Retina (tissue), 1 donor: ENCODE measurements around the gene NUP107.
"Not testable (repeated sequence)": the region's sequence is repeated elsewhere in the genome, so short reads cannot be mapped to it uniquely, and the experiment has no call there.

Source experiments
- DNase-seq: peaks from one replicate; pipeline ENCODE4 v3.0.0-alpha.2; 2016

Gene NUP107

GRCh38 chr12:68686595-68687521 lies at the start of gene NUP107:
NUP107 (plus strand) TSS chr12:68686978; CDS start chr12:68687066, 88 bp downstream.
- peak; percentile 96 for DNase-seq

GRCh38 chr12:68637439-68637838 lies 49.3 kb upstream of the NUP107 start:
- not testable (repeated sequence) for DNase-seq

- DNase-seq = no peak
Observed at GRCh38 chr12:68638171-68638570, 48.6 kb upstream of the NUP107 start.

- no peak for DNase-seq
Observed at GRCh38 chr12:68638721-68639395, 47.9 kb upstream of the NUP107 start.

- no peak for DNase-seq
Observed at GRCh38 chr12:68639396-68639767, 47.4 kb upstream of the NUP107 start.

- no peak for DNase-seq
Observed at GRCh38 chr12:68641138-68641537, 45.6 kb upstream of the NUP107 start.

- no peak for DNase-seq
Observed at GRCh38 chr12:68646484-68646883, 40.3 kb upstream of the NUP107 start.

GRCh38 chr12:68647507-68647906 lies 39.3 kb upstream of the NUP107 start:
- DNase-seq = no peak

GRCh38 chr12:68648179-68648578 lies 38.6 kb upstream of the NUP107 start:
- DNase-seq = no peak

GRCh38 chr12:68665016-68665569 lies 21.7 kb upstream of the NUP107 start:
- no peak for DNase-seq

- no peak for DNase-seq
Observed at GRCh38 chr12:68667291-68667690, 19.5 kb upstream of the NUP107 start.

GRCh38 chr12:68667896-68668295 lies 18.9 kb upstream of the NUP107 start:
- no peak for DNase-seq

GRCh38 chr12:68671179-68671578 lies 15.6 kb upstream of the NUP107 start:
- DNase-seq = no peak

- DNase-seq = no peak
Observed at GRCh38 chr12:68673788-68674187, 13.0 kb upstream of the NUP107 start.

GRCh38 chr12:68674376-68674775 lies 12.4 kb upstream of the NUP107 start:
- DNase-seq = no peak

- no peak for DNase-seq
Observed at GRCh38 chr12:68675101-68675842, 11.5 kb upstream of the NUP107 start.

GRCh38 chr12:68676854-68677253 lies 9.9 kb upstream of the NUP107 start:
- DNase-seq = not testable (repeated sequence)

- DNase-seq = no peak
Observed at GRCh38 chr12:68686262-68686594, 550 bp upstream of the NUP107 start.

GRCh38 chr12:68695454-68695853 lies 8.7 kb downstream of the NUP107 start:
- DNase-seq = no peak

GRCh38 chr12:68699486-68699885 lies 12.7 kb downstream of the NUP107 start:
- no peak for DNase-seq

- no peak for DNase-seq
Observed at GRCh38 chr12:68727776-68728175, 41.0 kb downstream of the NUP107 start.

GRCh38 chr12:68733661-68734071 lies 46.9 kb downstream of the NUP107 start:
- no peak for DNase-seq

- DNase-seq = no peak
Observed at GRCh38 chr12:68739891-68740290, 53.1 kb downstream of the NUP107 start.
